Body of pancreas (tissue), 4 donors: ENCODE results near the gene IL3RA. TPM values are rescaled to one million over a fixed set of nuclear protein-coding genes. Genes with fewer than 3 reads are reported as not detected.
A peak's percentile ranks its signal among the peaks of the same experiment; 100 is the strongest.

Experiments
- ATAC-seq: fragments of 150-250 bp; one replicate; pipeline ENCODE4 v1.9.1; 2016
- DNase-seq, 4 donors: peaks; one replicate each; pipeline ENCODE4 v3.0.0-alpha.2; 2019
- H3K27ac ChIP-seq, 4 donors: fragments of 200-600 bp; sonication (generic); 1 replicate in 3 of 4; 2 replicates in 1 of 4; pipeline versions ENCODE4 v1.5.1 to v1.6.1; 2016 to 2019; ENCODE audit warnings: mild to moderate bottlenecking in 1 of 4, mixed read lengths in 1 of 4, moderate library complexity in 1 of 4
- H3K27me3 ChIP-seq, 2 donors: fragments of 200-600 bp; sonication (generic); one replicate each; pipeline ENCODE4 v1.6.0; 2016; ENCODE audit warnings: mild to moderate bottlenecking in 1 of 2
- H3K36me3 ChIP-seq, 2 donors: fragments of 200-600 bp; sonication (generic); replicated peaks in 1 of 2; 2 replicates each; pipeline ENCODE4 v1.5.1; 2016; ENCODE audit warnings: low read depth in 2 of 2; ENCODE audit not compliant: insufficient read depth in 1 of 2
- H3K4me1 ChIP-seq: fragments of 200-600 bp; sonication (generic); one replicate; pipeline ENCODE4 v1.6.0; 2016
- H3K4me3 ChIP-seq, 2 donors: fragments of 200-600 bp; sonication (generic); 1 replicate in 1 of 2; 2 replicates in 1 of 2; pipeline ENCODE4 v1.5.1; 2016 to 2019
- H3K9me3 ChIP-seq, 3 donors: fragments of 200-600 bp; sonication (generic); 1 replicate in 2 of 3; 2 replicates in 1 of 3; pipeline ENCODE4 v1.5.1; 2016
- CTCF ChIP-seq, 7 experiments: fragments of 450-650 bp in 4 of 7; fragments of 200-600 bp in 3 of 7; sonication (generic) in 3 of 7; IDR thresholded peaks; one replicate each; pipeline ENCODE4 v1.5.1; 2016 to 2019; ENCODE audit warnings: antibody characterized with exemption in 7 of 7
- POLR2A ChIP-seq, 3 donors: fragments of 450-650 bp; IDR thresholded peaks; one replicate each; pipeline ENCODE4 v1.6.1; 2016; ENCODE audit warnings: antibody characterized with exemption in 3 of 3, mild to moderate bottlenecking in 2 of 3
- WGBS, 2 donors: methylation state at CpG; one replicate each; pipeline ENCODE4 v1.1.5; 2017; 5-methylcytosine and 5-hydroxymethylcytosine counted together
- intact Hi-C: fragments of 100-400 bp; cut with DNase I; formaldehyde crosslinking; loops from one replicate; pipeline ENCODE4 v1.15.1; 2023
- total RNA-seq, 2 donors: library from RNA; depleted of rRNA; stranded (reverse); fragments of >200 nt; gene quantifications; one replicate each; pipeline ENCODE4 v1.1.0, GENCODE V29; 2016

Gene IL3RA
- total RNA-seq, 2 donors from 2014 or later = 0.78 to 1.3 TPM

GRCh38 chrX:1391707-1392375 is 55.3 kb downstream of the IL3RA start, which contains the start of gene SLC25A6:
Gene SLC25A6 (minus strand): TSS chrX:1392113. CDS start chrX:1392009, 104 bp downstream.
- Histone ChIP-seq H3K9me3 (no peaks in the 10 kb centered on the region), H3K36me3 (peaks cover 22 to 29% of the 10 kb centered on the region in 2 donors), H3K27me3 (no peaks in the 10 kb centered on the region), H3K4me1 (peaks cover 39% of the 10 kb centered on the region), H3K4me3 (peak within 1 kb of the TSS; percentile 97), H3K27ac (peak within 1 kb of the TSS; percentile 88 to 100 (median 98))
- DNase-seq (peak; percentile 98 to 99 (median 98)), ATAC-seq (peak; percentile 95)
- intact Hi-C loops = no loop called here
- 0% methylated on average over 35 to 66 of the region's 90 CpGs for WGBS, 2 donors
- TF ChIP-seq POLR2A (IDR thresholded peaks at IDR 0.05) (peak; percentile 84 to 96 (median 95)), CTCF (IDR thresholded peaks at IDR 0.05) (peak in 3 of 7 experiments; percentile 2 to 42 (median 35))

- H3K4me3 ChIP-seq = peak overlapping the region; percentile 26 to 97
- peak; percentile 68 to 79 (median 75) for DNase-seq
- intact Hi-C loops = no loop called here
- H3K27ac ChIP-seq = peak overlapping the region; percentile 88 to 100 (median 98)
- H3K27me3 ChIP-seq = no peaks in the 10 kb centered on the region
- 1 to 3% methylated on average over 5 to 21 of the region's 76 CpGs for WGBS, 2 donors
- H3K9me3 ChIP-seq = no peaks in the 10 kb centered on the region
- H3K4me1 ChIP-seq = peaks cover 39% of the 10 kb centered on the region
- ATAC-seq = peak; percentile 65
- TF ChIP-seq CTCF (IDR thresholded peaks at IDR 0.05) = no peak
- TF ChIP-seq POLR2A (IDR thresholded peaks at IDR 0.05) = peak in 2 of 3 donors; percentile 14 to 35
- H3K36me3 ChIP-seq = peaks cover 16 to 22% of the 10 kb centered on the region in 2 donors
Measured at GRCh38 chrX:1392376-1393068, 55.9 kb downstream of the IL3RA start.

- intact Hi-C loops = no loop called here
- H3K4me3 ChIP-seq = no peak overlapping the region
- no peaks in the 10 kb centered on the region for H3K27me3 ChIP-seq
- peaks cover 30% of the 10 kb centered on the region for H3K4me1 ChIP-seq
- no peaks in the 10 kb centered on the region for H3K9me3 ChIP-seq
- H3K36me3 ChIP-seq = peaks cover 5 to 9% of the 10 kb centered on the region in 2 donors
- DNase-seq = peak in 3 of 4 donors; percentile 2 to 9 (median 3)
- no peak for TF ChIP-seq POLR2A (IDR thresholded peaks at IDR 0.05)
- TF ChIP-seq CTCF (IDR thresholded peaks at IDR 0.05) = no peak
- H3K27ac ChIP-seq = peak overlapping the region in 2 of 4 donors; percentile 31 to 100
- 82% methylated on average over 15 to 16 of the region's 16 CpGs for WGBS, 2 donors
- no peak for ATAC-seq
Measured at GRCh38 chrX:1393871-1394615, 57.5 kb downstream of the IL3RA start.

GRCh38 chrX:1394731-1395501 is 58.3 kb downstream of the IL3RA start:
- Histone ChIP-seq H3K27ac (peak overlapping the region in 1 of 4 donors; percentile 31), H3K27me3 (no peaks in the 10 kb centered on the region), H3K9me3 (no peaks in the 10 kb centered on the region), H3K4me3 (no peak overlapping the region), H3K36me3 (peaks cover 0 to 2% of the 10 kb centered on the region in 2 donors), H3K4me1 (peaks cover 21% of the 10 kb centered on the region)
- no peak for TF ChIP-seq CTCF (IDR thresholded peaks at IDR 0.05)
- no peak for TF ChIP-seq POLR2A (IDR thresholded peaks at IDR 0.05)
- ATAC-seq (no peak), DNase-seq (peak in 3 of 4 donors; percentile 5 to 15 (median 13))
- WGBS, 2 donors = 91 to 92% methylated on average over 13 to 20 of the region's 22 CpGs
- intact Hi-C loops = loop anchor here (5.0 kb wide), 1 partner anchor 52 kb away; no protein-coding TSS in a partner anchor
